HUDEP-2 (cell line): Measurements from ENCODE around the gene ANKRD44.
"Not testable (repeated sequence)": the region's sequence is repeated elsewhere in the genome, so short reads cannot be mapped to it uniquely, and the experiment has no call there.

ENCODE experiments used
- DNase-seq, 76 experiments: peaks; one replicate each; lab custom pipeline; 2025; ENCODE audit not compliant: unreplicated experiment in 76 of 76; lab: John Stamatoyannopoulos, UW

Gene ANKRD44

DNA sequence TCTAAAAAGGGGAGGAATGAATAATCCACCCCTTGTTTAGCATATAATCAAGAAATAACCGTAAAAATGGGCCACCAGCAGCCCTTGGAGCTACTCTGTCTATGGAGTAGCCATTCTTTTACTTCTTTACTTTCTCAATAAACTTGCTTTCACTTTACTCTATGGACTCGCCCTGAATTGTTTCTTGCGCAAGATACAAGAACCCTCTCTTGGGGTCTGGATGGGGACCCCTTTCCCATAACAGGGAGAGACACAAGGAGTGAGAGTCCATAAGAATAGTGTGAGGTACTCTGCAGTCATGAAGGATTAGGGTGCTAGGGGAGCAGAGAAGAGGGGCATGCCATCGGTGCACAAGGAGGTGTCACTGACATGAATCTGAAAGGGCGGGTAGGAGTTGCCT is 224.9 kb downstream of the ANKRD44 start:
- no peak for DNase-seq

DNA sequence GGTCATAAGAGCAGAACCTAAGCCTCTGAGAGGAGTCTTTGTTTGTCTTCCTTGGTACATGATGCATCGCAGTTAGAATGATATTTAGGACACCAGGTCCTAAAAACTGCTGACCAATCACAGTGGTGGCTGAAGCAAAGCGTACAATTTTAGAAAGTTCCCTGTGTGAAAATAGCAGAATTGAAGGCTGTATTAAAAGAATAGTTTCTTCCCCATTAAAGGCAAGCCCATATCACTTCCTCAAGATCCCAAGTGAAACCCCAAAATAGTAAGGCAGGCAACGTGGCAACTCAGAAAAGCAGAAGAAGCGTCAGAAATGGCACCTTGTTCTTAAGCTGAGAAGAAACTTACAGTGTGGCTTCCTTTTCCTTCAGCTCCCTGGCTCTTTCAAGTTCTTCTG is 229.3 kb downstream of the ANKRD44 start:
- no peak for DNase-seq

DNA sequence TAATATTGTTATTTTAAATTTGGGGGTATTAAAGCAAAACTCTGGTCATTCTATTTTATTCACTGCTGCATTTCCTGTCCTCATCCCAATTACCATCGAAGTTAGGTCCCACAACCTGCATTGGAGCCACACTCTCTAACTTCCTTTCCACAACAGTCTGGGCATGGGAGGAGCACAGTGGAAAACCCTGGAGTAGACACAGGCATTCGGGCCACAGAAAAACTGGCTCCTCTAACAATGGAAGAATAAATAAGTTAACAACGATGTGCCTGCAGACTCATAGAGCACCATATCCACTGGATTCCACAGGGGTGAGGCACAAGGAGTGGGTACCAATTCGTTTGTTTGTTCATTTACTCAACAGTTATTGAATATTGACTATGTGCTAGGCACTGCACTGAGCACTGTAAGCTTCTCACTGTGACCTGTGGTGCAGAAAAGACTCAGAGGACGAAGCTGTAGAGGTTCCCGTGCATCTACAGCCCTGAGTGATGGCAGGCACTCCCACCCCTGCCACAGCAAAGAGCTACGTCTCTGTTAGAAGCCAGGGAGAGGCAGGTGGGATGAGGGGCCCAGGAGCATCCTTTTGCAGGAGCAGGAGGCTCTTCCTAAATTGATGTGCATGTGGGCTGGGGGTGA is 229.9 kb downstream of the ANKRD44 start:
- DNase-seq, result no peak

DNA sequence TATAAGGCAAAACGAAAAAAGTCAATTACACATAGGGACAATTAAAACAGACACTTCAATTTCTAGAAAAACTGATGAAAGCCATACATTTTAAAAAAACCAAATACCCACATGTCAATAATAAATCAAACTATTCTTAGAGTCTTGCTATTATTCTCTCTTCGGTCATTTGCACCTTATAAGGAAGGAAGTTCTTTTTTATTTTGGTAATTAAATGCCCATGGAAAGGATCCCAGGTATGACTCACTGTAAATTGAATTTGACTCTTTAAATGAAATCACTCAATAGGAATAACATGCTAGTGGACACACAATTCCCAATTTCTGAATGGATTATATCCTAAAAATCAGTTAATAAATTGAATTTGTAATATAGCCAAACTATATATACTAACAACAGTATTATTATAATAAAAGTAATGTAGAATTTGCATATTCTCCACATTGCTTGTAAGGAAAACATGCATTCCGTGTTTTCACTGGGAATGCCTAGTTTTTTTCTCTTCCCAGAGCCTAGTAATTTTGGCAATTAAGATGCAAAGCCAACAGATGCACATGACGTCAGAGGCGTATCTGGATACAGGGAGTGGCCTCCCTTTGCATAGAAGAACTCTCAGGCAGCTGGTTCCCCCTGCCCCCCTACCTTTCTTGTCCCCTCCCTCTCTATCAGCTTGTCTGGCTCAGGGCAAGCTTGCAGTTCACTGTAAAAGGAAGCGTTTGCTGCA is 230.6 kb downstream of the ANKRD44 start:
- DNase-seq, result no peak

DNA sequence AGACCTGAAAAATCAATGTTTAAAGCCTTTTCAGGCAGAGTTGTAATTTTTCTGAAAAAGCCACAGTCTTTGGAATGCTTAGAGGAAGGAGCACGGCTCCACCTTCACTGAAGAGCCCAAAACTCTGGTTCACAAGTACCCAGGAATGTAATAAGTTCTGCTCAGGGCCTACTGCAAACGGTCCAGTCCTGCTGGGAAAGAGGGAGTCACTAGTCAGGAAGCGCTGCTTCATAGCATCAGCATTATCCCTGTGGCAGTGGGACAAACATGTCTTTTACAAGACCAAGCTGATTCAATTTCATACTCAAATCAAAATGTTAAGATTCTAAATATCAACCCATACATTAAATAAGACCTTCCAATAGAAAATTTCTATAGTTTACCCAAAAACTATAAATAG is 231.2 kb downstream of the ANKRD44 start:
- DNase-seq, result no peak

DNA sequence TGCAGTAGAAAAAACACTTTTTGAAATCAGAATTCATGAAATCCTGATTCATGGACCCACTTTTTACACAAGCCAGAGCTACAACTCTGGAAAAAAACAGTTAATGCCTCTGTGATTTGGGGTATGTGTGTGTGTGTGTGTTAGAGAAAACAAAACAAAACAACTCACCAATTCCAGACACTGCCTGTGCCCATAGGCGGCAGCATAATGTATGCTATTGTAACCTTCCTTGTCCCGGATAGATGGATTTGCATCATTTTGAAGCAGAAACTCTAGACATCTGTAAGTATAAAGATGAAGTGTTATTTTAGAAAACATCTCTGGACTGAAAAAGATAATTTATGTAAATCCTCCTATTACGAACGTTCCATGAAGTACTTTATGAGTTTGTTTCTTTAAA is 232.0 kb downstream of the ANKRD44 start:
- DNase-seq, result no peak

DNA sequence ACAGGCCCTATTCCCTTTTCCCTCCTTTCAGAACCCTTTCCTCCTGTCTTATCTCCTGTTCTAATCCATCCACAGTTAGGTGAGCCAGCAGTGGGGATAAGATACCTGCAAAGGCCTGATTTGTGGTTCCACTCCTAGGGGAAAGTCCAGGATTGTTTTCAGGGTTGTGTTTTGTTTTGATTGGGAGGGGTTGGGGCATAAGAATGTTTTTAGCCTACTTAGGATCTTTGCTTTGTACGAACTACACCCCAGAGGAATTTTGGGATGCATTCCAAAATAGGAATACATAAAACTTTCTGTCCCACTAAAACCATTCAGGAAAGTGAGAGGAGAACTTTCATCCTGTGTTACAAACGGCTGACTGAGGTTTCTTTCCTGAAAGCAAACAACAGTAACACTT is 233.2 kb downstream of the ANKRD44 start:
- no peak for DNase-seq

DNA sequence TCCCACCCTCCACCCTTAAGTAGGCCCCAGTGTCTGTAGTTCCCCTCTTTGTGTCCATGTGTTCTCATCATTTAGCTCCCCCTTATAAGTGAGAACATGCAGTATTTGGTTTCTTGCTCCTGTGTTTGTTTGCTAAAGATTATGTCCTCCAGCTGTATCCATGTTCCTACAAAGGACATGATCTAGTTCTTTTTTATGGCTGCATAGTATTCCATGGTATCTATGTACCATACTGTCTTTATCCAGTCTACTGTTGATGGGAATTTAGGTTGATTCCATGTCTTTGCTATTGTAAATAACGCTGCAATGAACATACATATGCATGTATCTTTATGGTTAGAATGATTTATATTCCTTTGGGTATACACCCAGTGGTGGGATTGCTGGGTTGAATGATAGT is 233.9 kb downstream of the ANKRD44 start:
- DNase-seq, result no peak

DNA sequence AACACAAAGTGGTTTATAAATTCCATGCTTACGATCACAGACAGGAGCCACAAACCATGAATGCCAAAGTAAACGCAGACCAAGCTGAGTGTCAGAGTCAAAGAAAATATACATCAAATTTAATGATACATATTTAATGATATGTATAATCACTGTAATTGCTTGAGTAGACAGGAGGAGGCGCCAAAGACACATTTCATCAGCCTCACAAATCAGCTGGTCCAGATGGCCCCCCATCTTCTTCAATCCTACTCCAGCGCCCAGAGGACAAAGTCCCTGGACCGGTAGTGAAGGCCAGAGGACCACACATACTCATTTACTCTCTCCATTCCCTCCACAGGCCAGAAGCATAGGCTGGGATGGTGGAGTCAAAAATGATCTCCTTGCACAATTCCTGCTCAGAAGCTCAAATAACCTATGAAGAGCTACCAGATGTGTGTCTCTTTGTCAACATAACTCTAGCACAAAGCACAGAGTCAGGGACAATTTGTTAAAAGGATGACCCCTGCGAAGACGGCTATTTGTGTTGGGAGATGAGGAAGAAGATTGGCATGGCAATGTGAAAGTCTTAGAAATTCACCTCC is 234.7 kb downstream of the ANKRD44 start:
- peak in 3 of 76 experiments; percentile 1 to 22 (median 2) for DNase-seq

DNA sequence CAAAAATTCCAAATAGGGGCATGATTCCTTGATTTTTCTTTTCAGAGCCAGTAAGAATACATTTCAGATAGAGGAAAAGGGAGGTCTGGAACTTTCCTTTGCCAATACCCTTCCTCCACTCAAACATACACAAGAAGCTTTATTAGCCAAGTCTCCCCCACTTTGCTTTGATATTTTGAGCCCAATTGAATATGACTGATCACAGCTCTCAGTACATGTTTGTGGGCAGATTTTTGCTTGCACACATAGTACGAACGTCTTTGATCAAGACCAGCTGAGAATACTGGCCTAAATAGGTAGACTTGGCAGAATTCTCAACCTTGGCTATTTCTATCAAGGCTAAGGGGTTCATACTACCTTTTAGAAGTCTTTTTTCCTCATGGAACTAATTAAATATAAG is 235.3 kb downstream of the ANKRD44 start:
- DNase-seq, result no peak

DNA sequence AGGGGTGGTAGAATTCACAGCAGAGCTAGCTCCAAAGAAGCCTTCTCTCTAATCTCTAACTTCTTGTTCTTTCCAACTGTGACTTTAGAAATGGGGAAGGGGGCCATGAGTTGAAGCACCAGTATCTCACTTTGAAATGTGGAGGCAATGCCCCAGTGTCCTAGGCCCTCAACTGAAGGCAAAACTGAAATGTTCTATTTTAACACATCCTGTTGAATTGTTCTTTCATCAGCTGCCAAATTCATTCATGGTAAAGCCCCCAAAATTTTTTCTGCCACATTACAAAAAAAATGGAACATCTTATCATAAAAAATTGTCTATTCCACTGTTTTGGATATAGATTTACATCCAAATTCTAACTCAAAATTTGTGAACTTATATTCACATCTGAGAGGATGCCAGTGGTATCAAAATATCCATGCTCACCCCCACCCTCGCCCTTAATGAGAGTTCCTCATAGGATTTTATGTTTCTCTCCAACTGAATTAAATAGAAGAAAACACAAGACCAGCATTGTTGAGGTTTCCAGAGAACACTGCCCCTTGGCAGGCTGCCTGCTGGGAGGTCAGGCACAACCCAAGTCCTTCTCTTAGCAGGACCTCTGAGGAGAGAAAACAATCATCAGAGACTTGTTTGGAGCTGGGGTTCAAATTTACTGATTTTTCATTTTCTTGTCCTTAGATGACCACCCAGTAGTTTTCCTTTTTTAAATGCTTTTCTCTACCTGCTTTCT is 236.7 kb downstream of the ANKRD44 start:
- no peak for DNase-seq

DNA sequence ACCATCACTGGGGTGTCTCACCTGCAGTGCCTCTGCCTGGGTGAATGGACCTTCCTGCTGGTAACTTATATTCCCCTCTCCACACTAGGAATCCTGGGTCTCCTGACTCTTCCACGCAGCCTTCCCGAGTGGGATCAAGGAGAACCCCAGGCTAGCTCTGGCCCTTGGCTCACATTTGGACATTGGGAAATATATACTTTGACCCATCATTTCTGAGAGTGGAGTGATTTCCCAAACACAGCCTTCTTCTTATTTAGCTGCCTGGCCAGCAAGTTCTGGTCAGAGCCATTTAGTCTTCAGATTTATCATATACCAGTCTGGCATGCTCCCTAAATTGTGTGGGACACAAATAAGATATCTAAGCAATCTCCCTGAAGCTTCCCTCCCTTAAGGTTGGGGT is 237.3 kb downstream of the ANKRD44 start:
- no peak for DNase-seq

DNA sequence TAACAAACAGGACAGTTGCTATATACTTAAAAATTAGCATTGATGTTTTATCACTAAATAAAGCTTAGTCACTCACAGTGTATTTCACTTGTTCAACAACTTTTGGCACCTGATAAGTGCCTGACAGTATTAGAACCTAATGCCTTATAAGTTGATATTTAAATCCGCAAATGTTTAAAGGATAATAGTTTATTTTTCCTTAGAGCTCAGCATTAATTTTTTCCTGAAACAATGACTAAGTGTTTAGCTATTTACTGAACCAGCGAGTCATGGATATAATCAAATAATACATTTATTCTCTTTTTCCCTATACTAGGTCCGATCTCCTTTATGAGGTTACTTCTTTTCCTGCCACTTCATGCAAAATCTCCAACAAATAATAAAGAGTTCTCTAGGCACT is 238.0 kb downstream of the ANKRD44 start:
- DNase-seq, result no peak

DNA sequence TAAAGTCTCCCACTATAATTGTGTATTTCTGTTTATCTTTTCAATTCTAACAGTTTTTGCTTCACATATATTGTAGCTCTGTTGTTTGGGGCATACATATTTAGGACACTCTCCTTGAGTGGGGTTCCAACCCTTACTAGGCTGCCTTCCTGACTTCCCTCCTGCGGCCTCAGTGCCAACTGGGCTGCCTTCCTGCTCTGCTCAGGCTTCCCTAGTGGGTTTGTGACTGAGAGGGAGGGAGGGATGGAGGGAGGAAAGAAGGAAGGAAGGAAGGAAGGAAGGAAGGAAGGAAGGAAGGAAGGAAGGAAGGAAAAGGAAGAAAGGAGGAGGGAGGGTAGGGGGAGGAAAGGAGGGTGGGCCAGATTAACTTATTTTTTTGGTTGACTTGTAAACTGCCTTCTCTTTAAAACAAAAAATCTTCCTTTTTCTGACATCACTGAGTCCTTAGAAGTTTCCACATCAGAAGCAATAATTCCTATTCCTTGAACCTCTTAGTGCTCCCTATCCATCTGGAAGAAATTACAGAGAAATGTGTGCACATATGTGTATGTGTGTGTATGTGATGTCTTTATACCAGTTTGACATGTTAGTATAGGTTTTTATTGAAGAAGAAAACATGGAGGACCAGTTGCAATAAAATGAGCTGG is 238.7 kb downstream of the ANKRD44 start:
- DNase-seq, result no peak

DNA sequence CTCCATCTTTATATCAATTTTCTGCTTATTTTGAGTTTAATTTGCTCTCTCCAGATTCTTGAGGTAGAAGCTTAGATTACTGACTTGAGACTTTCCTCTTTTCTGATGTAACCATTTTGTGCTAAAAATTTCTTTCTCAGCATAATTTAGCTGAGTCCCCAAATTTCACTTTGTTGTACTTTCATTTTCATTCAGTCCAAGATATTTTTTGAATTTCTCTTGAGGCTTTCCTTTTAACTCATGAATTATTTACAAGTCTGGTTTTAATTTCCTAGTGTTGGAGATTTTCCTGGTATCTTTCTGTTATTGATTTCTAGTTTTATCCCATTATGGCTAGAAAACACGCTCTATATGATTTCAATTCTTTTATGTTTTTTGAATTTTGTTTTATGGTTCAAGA is 239.4 kb downstream of the ANKRD44 start:
- DNase-seq, result no peak

DNA sequence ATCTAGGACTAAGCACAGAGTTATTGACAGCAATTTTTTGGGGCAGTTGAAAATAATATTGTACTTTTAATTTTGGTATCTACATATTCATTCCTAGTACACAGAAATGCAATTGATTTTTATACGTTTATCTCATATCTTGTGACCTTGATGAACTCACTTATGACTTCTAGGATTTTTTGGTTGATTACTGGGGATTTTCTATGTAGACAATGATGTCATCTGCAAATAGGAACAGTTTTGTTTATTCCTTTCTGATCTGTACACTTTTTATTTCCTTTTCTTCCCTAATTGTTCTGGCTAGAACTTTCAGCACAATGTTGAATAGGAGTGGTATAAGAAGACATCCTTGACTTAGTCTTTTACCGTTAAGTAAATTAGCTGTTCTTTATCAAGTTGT is 240.6 kb downstream of the ANKRD44 start:
- no peak for DNase-seq

DNA sequence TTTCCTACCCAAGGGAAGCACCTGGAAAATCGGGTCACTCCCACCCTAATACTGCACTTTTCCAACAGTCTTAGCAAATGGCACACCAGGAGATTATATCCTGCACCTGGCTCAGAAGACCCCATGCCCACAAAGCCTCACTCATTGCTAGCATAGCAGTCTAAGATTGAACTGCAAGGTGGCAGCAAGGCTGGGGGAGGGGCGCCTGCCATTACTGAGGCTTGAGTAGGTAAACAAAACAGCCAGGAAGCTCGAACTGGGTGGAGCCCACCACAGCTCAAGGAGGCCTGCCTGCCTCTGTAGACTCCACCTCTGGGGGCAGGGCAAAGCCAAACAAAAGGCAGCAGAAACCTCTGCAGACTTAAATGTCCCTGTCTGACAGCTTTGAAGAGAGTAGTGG is 248.0 kb downstream of the ANKRD44 start:
- not testable (repeated sequence) for DNase-seq

DNA sequence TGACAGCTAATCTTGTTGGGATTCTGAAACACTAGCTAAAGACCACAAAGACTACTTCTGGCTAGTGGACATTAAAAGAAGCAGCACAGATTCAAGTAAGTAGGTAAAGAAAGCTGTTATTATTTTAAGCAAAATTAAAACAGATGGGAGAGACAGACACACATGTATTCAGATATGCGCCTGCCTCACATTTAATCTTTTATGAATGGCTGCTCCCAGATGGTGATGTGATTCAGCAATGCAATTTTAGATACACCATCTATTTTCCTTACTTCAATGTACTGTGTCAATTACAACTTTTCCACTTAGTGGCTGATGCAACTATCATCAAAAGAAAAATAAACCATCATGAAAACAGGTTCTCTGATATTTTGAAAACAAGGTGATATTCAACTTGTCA is 251.1 kb downstream of the ANKRD44 start:
- no peak for DNase-seq

DNA sequence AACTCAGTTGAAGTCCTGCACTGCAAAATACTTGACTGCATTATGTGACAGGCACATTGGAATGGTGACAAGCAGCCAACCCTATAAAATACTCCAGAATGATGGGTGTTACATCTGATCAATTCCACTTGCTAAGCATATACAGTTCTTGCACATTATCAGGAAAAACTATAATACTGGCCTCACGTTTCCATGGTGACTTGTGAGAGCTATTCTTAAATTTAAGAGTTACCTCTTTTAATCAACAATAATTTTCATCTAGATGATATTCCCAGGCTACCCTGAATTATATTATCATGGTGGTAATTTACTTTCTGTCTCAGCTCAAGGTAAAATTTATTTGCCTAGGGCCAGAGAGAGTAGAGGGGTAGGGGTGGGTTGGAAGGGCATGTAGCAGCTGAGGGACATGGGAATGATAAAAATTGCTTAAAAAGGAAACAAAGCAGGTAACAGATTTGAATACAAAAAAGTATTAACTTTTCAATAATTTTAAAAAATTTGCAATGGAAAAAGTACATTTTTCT is 251.7 kb downstream of the ANKRD44 start:
- no peak for DNase-seq

DNA sequence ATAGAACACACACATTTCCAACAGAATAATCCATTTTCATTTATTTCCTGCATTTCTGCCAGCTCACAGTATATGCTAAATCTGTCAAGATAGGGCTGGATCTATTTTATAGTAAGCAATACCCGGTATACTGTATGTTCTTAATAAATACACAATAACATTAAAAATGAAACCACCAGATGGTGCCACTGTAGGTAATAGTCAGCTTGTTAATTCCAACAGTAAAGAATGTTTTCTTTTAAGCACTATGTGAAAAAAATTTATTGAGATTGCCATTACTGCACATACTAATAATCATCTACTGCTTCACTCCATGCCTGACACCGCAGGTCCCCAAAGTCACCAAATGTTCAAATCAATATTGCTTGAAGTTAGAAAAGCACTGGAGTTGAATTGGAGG is 252.6 kb downstream of the ANKRD44 start:
- no peak for DNase-seq

DNA sequence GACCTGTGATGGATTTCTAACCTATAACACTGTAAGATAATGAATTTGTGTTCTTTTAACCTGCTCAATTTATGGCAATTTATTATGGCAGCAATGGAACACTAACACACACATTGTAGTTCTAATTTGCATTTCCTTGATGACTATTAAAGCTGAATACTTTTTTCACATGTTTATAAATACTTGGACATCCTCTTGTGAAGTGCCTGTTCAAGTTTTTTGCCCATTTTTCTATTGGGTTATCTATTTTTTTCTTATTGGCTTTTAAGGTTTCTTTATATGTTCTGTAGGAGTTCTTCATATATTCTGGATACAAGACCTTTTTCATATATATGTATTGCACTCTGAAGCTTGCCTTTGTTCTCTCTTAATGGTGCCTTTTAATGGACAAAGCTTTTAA is 255.5 kb downstream of the ANKRD44 start:
- DNase-seq, result no peak
